HG02840 (cell line): ENCODE measurements around the gene ACTR3C.

Experiments
- ATAC-seq: cut with Tn5 transposase; IDR thresholded peaks from one replicate; pipeline ENCODE4 v1.9.1; 2021; ENCODE audit warnings: mild to moderate bottlenecking, moderate library complexity, moderate number of reproducible peaks; ENCODE audit not compliant: unreplicated experiment, low FRiP score

The ACTR3C gene

DNA sequence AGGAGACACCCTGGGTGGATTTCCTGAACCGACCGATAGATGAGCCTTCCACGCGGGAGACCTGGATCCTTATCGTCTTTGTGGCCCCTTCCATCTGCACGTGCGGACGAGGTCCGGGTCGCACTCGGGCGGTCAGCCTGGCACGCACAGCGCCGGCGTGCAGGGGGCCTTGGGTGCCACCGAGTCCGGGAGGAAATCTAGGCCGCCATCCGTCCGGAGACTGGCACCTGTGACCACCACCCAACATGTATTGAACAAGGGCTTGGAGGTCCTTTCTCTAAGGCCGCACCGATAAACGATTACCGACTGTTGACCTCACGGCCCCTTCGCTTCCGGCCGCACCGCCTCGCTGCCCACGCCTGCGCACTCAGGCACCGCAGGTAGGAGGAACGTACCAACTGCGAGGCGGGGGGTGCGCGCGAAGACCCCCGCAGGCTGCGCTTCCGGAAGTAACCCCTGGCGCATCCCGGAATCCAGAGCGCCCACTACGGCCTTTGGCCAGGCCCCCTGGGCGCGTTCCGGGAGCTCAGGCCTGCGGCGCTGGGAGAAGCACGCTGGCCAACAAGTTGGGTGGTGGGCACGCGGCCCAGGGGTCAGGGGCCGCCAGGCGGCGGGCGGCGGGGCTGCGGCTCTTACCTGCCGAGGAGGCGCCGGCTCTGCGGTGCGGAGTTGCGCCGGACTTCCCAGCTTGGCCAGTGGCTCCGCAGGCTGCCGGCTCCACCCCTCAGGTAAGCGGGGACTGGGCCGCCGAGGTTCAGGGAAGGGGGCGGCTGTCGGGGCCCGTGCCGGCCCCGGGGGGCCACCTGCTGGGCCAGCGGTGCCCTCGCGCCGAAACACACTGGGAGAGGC, at the start of gene ACTR3C, which contains the start of gene LRRC61:
ACTR3C (minus strand) TSS at position 713 of the 849 bp plus-strand sequence. CDS start 28,249 bp downstream, outside the sequence.
LRRC61 (plus strand) TSS at position 523 of the 849 bp plus-strand sequence. CDS start 13,507 bp downstream, outside the sequence.
- peak; percentile 58 for ATAC-seq

DNA sequence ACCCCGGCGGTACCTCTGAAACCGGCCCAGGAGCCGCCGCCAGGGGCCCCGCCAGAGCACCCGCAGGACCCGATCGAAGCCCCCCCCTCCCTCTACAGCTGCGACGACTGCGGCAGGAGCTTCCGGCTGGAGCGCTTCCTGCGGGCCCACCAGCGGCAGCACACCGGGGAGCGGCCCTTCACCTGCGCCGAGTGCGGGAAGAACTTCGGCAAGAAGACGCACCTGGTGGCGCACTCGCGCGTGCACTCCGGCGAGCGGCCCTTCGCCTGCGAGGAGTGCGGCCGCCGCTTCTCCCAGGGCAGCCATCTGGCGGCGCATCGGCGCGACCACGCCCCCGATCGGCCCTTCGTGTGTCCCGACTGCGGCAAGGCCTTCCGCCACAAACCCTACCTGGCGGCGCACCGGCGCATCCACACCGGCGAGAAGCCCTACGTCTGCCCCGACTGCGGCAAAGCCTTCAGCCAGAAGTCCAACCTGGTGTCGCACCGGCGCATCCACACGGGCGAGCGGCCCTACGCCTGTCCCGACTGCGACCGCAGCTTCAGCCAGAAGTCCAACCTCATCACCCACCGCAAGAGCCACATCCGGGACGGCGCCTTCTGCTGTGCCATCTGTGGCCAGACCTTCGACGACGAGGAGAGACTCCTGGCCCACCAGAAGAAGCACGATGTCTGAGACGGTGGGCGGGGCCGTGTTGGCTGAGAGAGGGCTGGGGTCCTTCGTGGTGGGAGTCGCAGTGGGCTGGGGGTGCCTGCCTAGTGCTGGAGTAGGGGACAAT, 49.1 kb upstream of the ACTR3C start:
- ATAC-seq = no peak

DNA sequence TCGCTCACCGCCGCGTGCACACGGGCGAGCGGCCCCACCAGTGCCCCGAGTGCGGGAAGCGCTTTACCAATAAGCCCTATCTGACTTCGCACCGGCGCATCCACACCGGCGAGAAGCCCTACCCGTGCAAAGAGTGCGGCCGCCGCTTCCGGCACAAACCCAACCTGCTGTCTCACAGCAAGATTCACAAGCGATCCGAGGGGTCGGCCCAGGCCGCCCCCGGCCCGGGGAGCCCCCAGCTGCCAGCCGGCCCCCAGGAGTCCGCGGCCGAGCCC, 48.6 kb upstream of the ACTR3C start:
- no peak for ATAC-seq

GRCh38 chr7:150371131-150371995, 48.0 kb upstream of the ACTR3C start:
- ATAC-seq = no peak

DNA sequence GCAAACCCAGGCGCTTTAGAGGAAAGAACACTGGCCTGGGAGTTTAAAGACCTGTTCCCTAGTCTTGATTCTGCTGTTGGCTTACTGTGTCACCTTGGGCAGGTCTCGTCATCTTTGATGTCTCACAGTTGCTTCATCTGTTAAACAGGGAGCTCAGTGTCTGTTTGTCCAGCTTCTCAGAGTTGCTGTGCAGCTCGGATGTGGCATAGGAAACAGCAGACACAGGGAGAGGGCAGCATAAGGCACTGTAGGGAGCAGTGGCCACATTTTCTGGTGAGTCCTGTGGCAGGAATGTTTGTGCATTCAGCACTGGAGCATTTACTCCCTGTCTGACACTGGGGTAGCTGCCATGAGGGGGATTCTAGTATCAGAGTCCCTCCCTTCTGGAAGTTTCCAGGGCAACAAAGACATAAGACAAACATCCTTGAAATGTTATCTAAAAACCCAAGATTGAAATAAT, 47.3 kb upstream of the ACTR3C start:
- ATAC-seq = no peak

- no peak for ATAC-seq
Measured at GRCh38 chr7:150369748-150370501, 46.6 kb upstream of the ACTR3C start.

GRCh38 chr7:150368884-150369747, 45.8 kb upstream of the ACTR3C start:
- peak; percentile 24 for ATAC-seq

DNA sequence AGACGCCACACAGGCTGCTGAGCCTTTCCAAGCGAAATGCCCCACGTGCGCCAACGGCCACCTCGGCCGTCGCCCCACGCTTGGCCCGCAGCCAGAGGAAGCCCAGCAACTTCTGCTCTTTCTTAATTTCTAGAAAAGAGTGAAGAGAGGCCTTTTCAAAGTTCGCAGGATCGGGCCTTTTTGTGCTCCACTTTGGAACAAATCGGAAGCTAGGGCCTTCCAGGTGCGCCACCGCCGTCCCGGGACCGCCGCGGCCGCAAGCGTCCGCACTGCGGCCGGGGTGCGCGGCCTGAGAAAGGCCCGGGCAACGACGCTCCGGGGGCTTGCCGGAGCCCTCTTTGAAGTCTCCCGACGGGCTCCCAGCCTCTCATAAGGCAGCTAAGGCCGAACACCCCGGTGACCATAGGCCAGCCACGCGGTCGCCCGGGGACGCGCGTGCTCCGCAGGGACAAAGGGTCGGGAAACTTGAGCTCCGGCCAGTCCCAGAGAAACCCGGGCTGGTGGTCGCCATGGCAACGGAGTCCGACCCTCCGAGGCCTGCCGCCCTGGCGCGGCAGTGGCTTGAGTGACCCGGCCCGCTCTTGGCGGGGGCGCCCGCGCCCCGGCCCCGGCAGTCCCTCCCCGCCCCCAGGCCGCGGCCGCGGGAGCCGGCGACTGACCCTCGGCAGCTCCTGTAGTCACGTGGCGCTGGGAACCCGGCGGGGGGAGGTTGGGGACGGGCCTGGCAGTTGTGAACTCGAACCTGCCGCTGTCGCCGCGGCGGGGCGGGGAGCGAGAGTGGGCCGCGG, 44.9 kb upstream of the ACTR3C start, which contains the start of gene REPIN1:
REPIN1 (plus strand) TSS at position 727 of the 788 bp plus-strand sequence. CDS start 890 bp downstream, outside the sequence.
- ATAC-seq = peak; percentile 54

DNA sequence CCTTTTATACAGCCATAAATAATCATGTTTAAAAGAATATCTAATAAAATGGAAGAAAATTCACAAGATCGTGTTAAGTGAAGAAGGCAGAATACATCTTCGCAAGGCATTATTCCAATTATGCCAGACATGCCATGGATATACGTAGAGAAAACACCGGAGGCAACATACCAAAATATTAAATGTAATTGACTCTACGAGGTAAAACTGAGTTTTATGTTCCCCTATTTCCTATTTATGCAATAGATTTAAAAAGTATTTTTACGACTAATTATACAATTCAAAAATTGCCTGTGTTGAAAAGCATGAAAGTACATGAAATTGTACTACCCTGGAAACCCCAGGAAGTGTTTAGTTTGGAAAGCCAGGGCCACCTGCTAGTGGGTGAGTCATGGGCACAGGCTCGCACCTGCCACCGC, 44.3 kb upstream of the ACTR3C start:
- no peak for ATAC-seq

GRCh38 chr7:150365673-150366398, 42.5 kb upstream of the ACTR3C start:
- no peak for ATAC-seq

DNA sequence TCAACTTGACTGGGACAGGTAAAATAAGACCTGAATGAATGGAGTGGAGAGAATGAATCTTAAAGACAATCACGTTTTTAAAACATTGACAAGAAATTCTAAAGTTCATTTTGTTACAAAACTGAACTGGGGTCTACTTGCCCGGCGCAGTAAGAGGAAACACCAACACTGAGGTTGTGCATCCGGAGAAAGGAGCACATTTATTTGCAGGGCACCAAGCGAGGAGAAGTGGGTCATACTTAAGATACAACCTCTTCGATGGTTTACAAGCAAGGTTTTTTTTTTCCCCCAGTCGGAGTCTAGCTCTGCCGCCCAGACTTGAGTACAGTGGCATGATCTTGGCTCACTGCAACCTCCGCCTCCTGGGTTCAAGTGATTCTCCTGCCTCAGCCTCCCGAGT, 41.8 kb upstream of the ACTR3C start:
- ATAC-seq = no peak

GRCh38 chr7:150363872-150364271, 40.5 kb upstream of the ACTR3C start:
- ATAC-seq = no peak

- no peak for ATAC-seq
Measured at GRCh38 chr7:150363370-150363769, 40.0 kb upstream of the ACTR3C start.

GRCh38 chr7:150361807-150362621, 38.7 kb upstream of the ACTR3C start:
- no peak for ATAC-seq

DNA sequence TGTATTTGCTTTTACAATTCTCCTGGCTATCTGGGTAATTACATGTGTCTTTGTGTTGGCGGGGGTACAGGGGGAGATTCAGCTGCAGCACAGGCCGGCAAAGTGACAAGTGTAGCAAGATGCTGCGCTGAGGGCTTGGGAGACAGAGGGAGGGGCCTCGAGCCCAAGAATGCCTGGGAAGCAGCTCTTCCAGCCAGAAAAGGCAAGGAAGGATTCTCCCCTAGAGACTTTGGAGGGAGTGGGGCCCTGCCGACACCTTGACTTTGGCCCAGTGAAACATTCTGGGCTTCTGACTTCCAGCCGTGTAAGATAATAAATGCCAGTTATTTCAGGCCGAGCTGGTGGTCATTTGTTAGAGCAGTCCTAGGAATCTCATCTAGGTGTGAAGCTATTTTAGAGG, 38.1 kb upstream of the ACTR3C start:
- no peak for ATAC-seq

- no peak for ATAC-seq
Measured at GRCh38 chr7:150360363-150361058, 37.2 kb upstream of the ACTR3C start.
